H9 (cell line): ENCODE measurements around the gene PDGFRB. TPM values are rescaled to one million over a fixed set of nuclear protein-coding genes. Genes with fewer than 3 reads are reported as not detected.

Experiments used
- DNase-seq: peaks from one replicate; pipeline ENCODE4 v3.0.0-alpha.2; 2017
- H2AFZ ChIP-seq: one replicate; pipeline ENCODE4 v1.6.1; 2013; ENCODE audit warnings: mild to moderate bottlenecking, low read length, control low read depth, moderate library complexity
- H2AK5ac ChIP-seq: 2 replicates; pipeline ENCODE4 v1.6.1; 2013; ENCODE audit warnings: low read length, control low read depth, mixed read lengths; ENCODE audit not compliant: insufficient read length
- H2BK120ac ChIP-seq: one replicate; pipeline ENCODE4 v1.6.1; 2013; ENCODE audit warnings: low read depth, mild to moderate bottlenecking, low read length, control low read depth, inconsistent platforms; ENCODE audit not compliant: poor library complexity, severe bottlenecking
- H2BK12ac ChIP-seq: 2 replicates; pipeline ENCODE4 v1.6.1; 2013; ENCODE audit warnings: low read length, control low read depth, mixed read lengths, low read depth; ENCODE audit not compliant: insufficient read length
- H2BK15ac ChIP-seq: 2 replicates; pipeline ENCODE4 v1.6.1; 2013; ENCODE audit warnings: low read depth, low read length, control low read depth
- H2BK20ac ChIP-seq: one replicate; pipeline ENCODE4 v1.6.1; 2013; ENCODE audit warnings: low read depth, mild to moderate bottlenecking, low read length, control low read depth, inconsistent platforms; ENCODE audit not compliant: poor library complexity, severe bottlenecking
- H2BK5ac ChIP-seq: 2 replicates; pipeline ENCODE4 v1.6.1; 2013; ENCODE audit warnings: low read length, control low read depth, mixed read lengths; ENCODE audit not compliant: insufficient read length
- H3K14ac ChIP-seq: 2 replicates; pipeline ENCODE4 v1.6.1; 2013; ENCODE audit warnings: low read length, control low read depth; ENCODE audit not compliant: insufficient read depth
- H3K18ac ChIP-seq: 2 replicates; pipeline ENCODE4 v1.6.1; 2013; ENCODE audit warnings: low read depth, mild to moderate bottlenecking, mixed read lengths, low read length, control low read depth; ENCODE audit not compliant: insufficient read length
- H3K23ac ChIP-seq: 2 replicates; pipeline ENCODE4 v1.6.1; 2013; ENCODE audit warnings: low read length, control low read depth, mixed read lengths, low read depth; ENCODE audit not compliant: insufficient read length
- H3K23me2 ChIP-seq: 2 replicates; pipeline ENCODE4 v1.6.1; 2013; ENCODE audit warnings: low read depth, mild to moderate bottlenecking, mixed read lengths, low read length, control low read depth; ENCODE audit not compliant: insufficient read length, poor library complexity, severe bottlenecking
- H3K27ac ChIP-seq: 2 replicates; pipeline ENCODE4 v1.5.1; 2013; ENCODE audit warnings: low read length, control low read depth, mixed read lengths, low read depth; ENCODE audit not compliant: insufficient read length
- H3K27me3 ChIP-seq: 2 replicates; pipeline ENCODE4 v1.6.1; 2013; ENCODE audit warnings: low read length, control low read depth, inconsistent platforms; ENCODE audit not compliant: insufficient read depth
- H3K4ac ChIP-seq: 2 replicates; pipeline ENCODE4 v1.6.1; 2013; ENCODE audit warnings: low read depth, mild to moderate bottlenecking, control low read depth, inconsistent platforms, low read length, moderate library complexity
- H3K4me1 ChIP-seq: 2 replicates; pipeline ENCODE4 v1.6.1; 2013; ENCODE audit warnings: low read length, control low read depth, inconsistent platforms; ENCODE audit not compliant: insufficient read depth
- H3K4me2 ChIP-seq: 2 replicates; pipeline ENCODE4 v1.6.1; 2013; ENCODE audit warnings: low read length, control low read depth, mixed read lengths; ENCODE audit not compliant: insufficient read length, insufficient read depth
- H3K56ac ChIP-seq: 2 replicates; pipeline ENCODE4 v1.6.1; 2013; ENCODE audit warnings: low read depth, mild to moderate bottlenecking, mixed read lengths, low read length, control low read depth; ENCODE audit not compliant: insufficient read length
- H3K79me1 ChIP-seq: 2 replicates; pipeline ENCODE4 v1.6.1; 2013; ENCODE audit warnings: low read depth, mild to moderate bottlenecking, moderate library complexity, low read length, control low read depth, inconsistent platforms; ENCODE audit not compliant: insufficient read depth, poor library complexity, severe bottlenecking
- H3K79me2 ChIP-seq: 2 replicates; pipeline ENCODE4 v1.6.1; 2013; ENCODE audit warnings: low read length, control low read depth, inconsistent platforms; ENCODE audit not compliant: insufficient read depth
- H3K9ac ChIP-seq: 2 replicates; pipeline ENCODE4 v1.6.1; 2013; ENCODE audit warnings: low read length, control low read depth, mixed read lengths; ENCODE audit not compliant: insufficient read length; ENCODE audit errors: extremely low read depth
- H3K9me3 ChIP-seq: one replicate; pipeline ENCODE4 v1.6.1; 2013; ENCODE audit warnings: low read depth, low read length, inconsistent platforms; ENCODE audit not compliant: control insufficient read depth
- H3T11ph ChIP-seq: one replicate; pipeline ENCODE4 v1.6.1; 2013; ENCODE audit warnings: mild to moderate bottlenecking, low read length, control low read depth, inconsistent platforms
- H4K20me1 ChIP-seq: one replicate; pipeline ENCODE4 v1.6.1; 2013; ENCODE audit not compliant: control insufficient read depth, insufficient read length, insufficient read depth
- H4K5ac ChIP-seq: 2 replicates; pipeline ENCODE4 v1.6.1; 2013; ENCODE audit warnings: low read depth, mild to moderate bottlenecking, mixed read lengths, low read length, control low read depth; ENCODE audit not compliant: insufficient read length
- H4K8ac ChIP-seq: replicated peaks from 2 replicates; pipeline ENCODE4 v1.6.1; 2013; ENCODE audit warnings: low read length, control low read depth, mixed read lengths, low read depth; ENCODE audit not compliant: insufficient read length
- H4K91ac ChIP-seq: 2 replicates; pipeline ENCODE4 v1.6.1; 2013; ENCODE audit warnings: low read depth, mild to moderate bottlenecking, moderate library complexity, mixed read lengths, low read length, control low read depth; ENCODE audit not compliant: insufficient read length
- H3K27ac Mint-ChIP-seq, 3 experiments: 2 replicates in 2 of 3; 3 replicates in 1 of 3; pipeline ENCODE4 v1.8.0; 2020 to 2021; ENCODE audit warnings: mixed read lengths in 3 of 3, mild to moderate bottlenecking in 1 of 3, moderate library complexity in 1 of 3
- H3K27me3 Mint-ChIP-seq: 2 replicates; pipeline ENCODE4 v1.8.0; 2021; ENCODE audit warnings: low read depth, mild to moderate bottlenecking, moderate library complexity, mixed read lengths
- H3K36me3 Mint-ChIP-seq, 3 experiments: 2 replicates in 2 of 3; 3 replicates in 1 of 3; pipeline ENCODE4 v1.8.0; 2020 to 2021; ENCODE audit warnings: low read depth in 3 of 3, mixed read lengths in 3 of 3; ENCODE audit not compliant: insufficient read depth in 1 of 3
- H3K4me1 Mint-ChIP-seq, 2 experiments: 2 replicates each; pipeline ENCODE4 v1.8.0; 2020; ENCODE audit warnings: mixed read lengths in 2 of 2
- H3K4me3 Mint-ChIP-seq, 2 experiments: 2 replicates in 1 of 2; 3 replicates in 1 of 2; pipeline ENCODE4 v1.8.0; 2020 to 2021; ENCODE audit warnings: mild to moderate bottlenecking in 2 of 2, mixed read lengths in 2 of 2, moderate library complexity in 1 of 2
- H3K9me3 Mint-ChIP-seq, 2 experiments: 2 replicates in 1 of 2; 3 replicates in 1 of 2; pipeline ENCODE4 v1.8.0; 2020; ENCODE audit warnings: mild to moderate bottlenecking in 2 of 2, mixed read lengths in 2 of 2, moderate library complexity in 1 of 2
- CTCF ChIP-seq: fragments of 200-600 bp; sonication (generic); conservative IDR thresholded peaks from 3 replicates; pipeline ENCODE4 v1.8.0; 2021; ENCODE audit warnings: antibody characterized with exemption, mild to moderate bottlenecking
- WGBS: extraction: QIAGEN DNeasy Blood & Tissue Kit; methylation state at CpG from one replicate; pipeline ENCODE4 v1.1.7; 2013; ENCODE audit warnings: missing lambda C conversion rate, low lambda C conversion rate, mixed read lengths; ENCODE audit not compliant: insufficient read length; ENCODE audit errors: extremely low coverage; 5-methylcytosine and 5-hydroxymethylcytosine counted together
- total RNA-seq: library from RNA; stranded (reverse); gene quantifications from 2 replicates; pipeline ENCODE4 v1.2.1, GENCODE V29; 2021

PDGFRB gene
- total RNA-seq, 1 experiment from 2014 or later = 2.2 TPM

- Histone ChIP-seq H3K27ac (no peak overlapping the region), H3K56ac (no peak overlapping the region), H4K8ac (no peak overlapping the region), H2BK20ac (no peak overlapping the region), H2BK15ac (no peak overlapping the region), H3K23ac (no peak overlapping the region), H3K18ac (no peak overlapping the region), H3K79me2 (no peaks in the 10 kb centered on the region), H4K20me1 (no peaks in the 10 kb centered on the region), H4K5ac (no peak overlapping the region), H3K9ac (no peak overlapping the region), H3T11ph (no peak overlapping the region), H4K91ac (no peak overlapping the region), H3K4me1 (peaks cover 5% of the 10 kb centered on the region; the same call in 1 of the 2 replicates), H3K14ac (no peak overlapping the region), H2AK5ac (no peak overlapping the region), H2BK12ac (no peak overlapping the region), H2BK120ac (no peak overlapping the region), H3K9me3 (no peaks in the 10 kb centered on the region), H3K4ac (no peak overlapping the region), H3K27me3 (peaks cover 12% of the 10 kb centered on the region; the same call in 1 of the 2 replicates), H2BK5ac (no peak overlapping the region), H3K23me2 (no peaks in the 10 kb centered on the region), H3K4me2 (no peak overlapping the region), H2AFZ (no peak overlapping the region), H3K79me1 (no peaks in the 10 kb centered on the region)
- WGBS = no CpG with 5 or more reads among the region's 12 CpGs
- no peak for DNase-seq
- Mint-ChIP-seq H3K27ac (no peak overlapping the region), H3K4me3 (no peak overlapping the region), H3K4me1 (peaks cover 15 to 20% of the 10 kb centered on the region in 2 experiments), H3K36me3 (no peaks in the 10 kb centered on the region; a peak in 1 of 7 replicates), H3K27me3 (peaks cover 82% of the 10 kb centered on the region), H3K9me3 (no peaks in the 10 kb centered on the region; a peak in 1 of 5 replicates)
- TF ChIP-seq CTCF = no peak
Measured at GRCh38 chr5:150183436-150183835, 27.8 kb upstream of the PDGFRB start.
